GM10248 (cell line): ENCODE data around the gene B3GALT4.

Experiments used
- CTCF ChIA-PET: fragments of 300-600 bp; sonication (Branson Sonifier 250); formaldehyde crosslinking; extraction: SDS; loops from one replicate; lab custom pipeline; 2021; ENCODE audit warnings: antibody characterized with exemption; lab: Yijun Ruan, JAX
- POLR2A ChIA-PET: fragments of 350-650 bp; sonication (Branson Sonifier 250); formaldehyde crosslinking; extraction: SDS; loops from one replicate; lab custom pipeline; 2020; ENCODE audit warnings: antibody characterized with exemption; lab: Yijun Ruan, JAX
- DNase-seq: peaks from one replicate; pipeline ENCODE4 v3.0.0; 2012; ENCODE audit errors: extremely low spot score
- TF ChIP-seq, protein P1 (sequence below): IDR thresholded peaks from 2 replicates; pipeline ENCODE4 v1.5.1; 2012; ENCODE audit warnings: mild to moderate bottlenecking, low read depth; ENCODE audit errors: extremely low read depth, missing control alignments, control extremely low read depth

B3GALT4 gene

DNA sequence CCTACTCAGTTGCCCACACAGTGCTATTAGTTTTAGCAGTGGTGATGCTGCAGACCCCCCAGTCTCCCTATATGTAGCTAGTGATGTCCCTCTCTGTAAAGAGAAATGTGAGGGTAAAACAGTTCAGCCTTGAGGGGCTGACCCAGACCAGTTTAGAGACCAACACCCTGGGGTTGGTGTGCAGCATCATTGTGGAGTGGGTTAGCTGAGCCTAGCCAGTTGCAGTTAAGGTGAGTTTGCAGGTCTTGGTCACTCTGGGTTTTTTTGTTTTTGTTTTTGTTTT is 401 bp upstream of the B3GALT4 start:
- no peak for DNase-seq
- CTCF ChIA-PET, result interaction anchor here (0.8 to 4.4 kb wide), 12 partner anchors 8 to 150 kb away, joined by 3 to 37 read pairs (median 6); partner anchors contain the start of genes PFDN6, RGL2 and WDR46
- TF ChIP-seq, protein P1, sequence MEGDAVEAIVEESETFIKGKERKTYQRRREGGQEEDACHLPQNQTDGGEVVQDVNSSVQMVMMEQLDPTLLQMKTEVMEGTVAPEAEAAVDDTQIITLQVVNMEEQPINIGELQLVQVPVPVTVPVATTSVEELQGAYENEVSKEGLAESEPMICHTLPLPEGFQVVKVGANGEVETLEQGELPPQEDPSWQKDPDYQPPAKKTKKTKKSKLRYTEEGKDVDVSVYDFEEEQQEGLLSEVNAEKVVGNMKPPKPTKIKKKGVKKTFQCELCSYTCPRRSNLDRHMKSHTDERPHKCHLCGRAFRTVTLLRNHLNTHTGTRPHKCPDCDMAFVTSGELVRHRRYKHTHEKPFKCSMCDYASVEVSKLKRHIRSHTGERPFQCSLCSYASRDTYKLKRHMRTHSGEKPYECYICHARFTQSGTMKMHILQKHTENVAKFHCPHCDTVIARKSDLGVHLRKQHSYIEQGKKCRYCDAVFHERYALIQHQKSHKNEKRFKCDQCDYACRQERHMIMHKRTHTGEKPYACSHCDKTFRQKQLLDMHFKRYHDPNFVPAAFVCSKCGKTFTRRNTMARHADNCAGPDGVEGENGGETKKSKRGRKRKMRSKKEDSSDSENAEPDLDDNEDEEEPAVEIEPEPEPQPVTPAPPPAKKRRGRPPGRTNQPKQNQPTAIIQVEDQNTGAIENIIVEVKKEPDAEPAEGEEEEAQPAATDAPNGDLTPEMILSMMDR, result no peak
- POLR2A ChIA-PET, result interaction anchor here (1.2 to 2.2 kb wide), 6 partner anchors 13 to 431 kb away, joined by 3 to 12 read pairs (median 6); partner anchors contain the start of genes PFDN6, RGL2 and WDR46

GRCh38 chr6:33277663-33278391 is 904 bp downstream of the B3GALT4 start:
- POLR2A ChIA-PET, result interaction anchor here (0.5 to 2.2 kb wide), 10 partner anchors 12 to 432 kb away, joined by 3 to 12 read pairs (median 6); partner anchors contain the start of genes PFDN6, RGL2, WDR46 and ZBTB22
- CTCF ChIA-PET, result interaction anchor here (0.8 to 4.4 kb wide), 19 partner anchors 9 to 306 kb away, joined by 3 to 37 read pairs (median 4); partner anchors contain the start of genes PFDN6, RGL2 and WDR46
- peak; percentile 53 for DNase-seq
- TF ChIP-seq, protein P1, result no peak

- TF ChIP-seq, protein P1, result no peak
- DNase-seq, result no peak
- ChIA-PET POLR2A (interaction anchor here (0.5 to 2.2 kb wide), 4 partner anchors 21 to 306 kb away, joined by 3 to 9 read pairs (median 4); no protein-coding TSS in a partner anchor), CTCF (interaction anchor here (0.8 to 4.4 kb wide), 10 partner anchors 9 to 306 kb away, joined by 3 to 37 read pairs (median 6); partner anchors contain the start of genes PFDN6, RGL2 and WDR46)
Observed at GRCh38 chr6:33278392-33278741, 1.4 kb downstream of the B3GALT4 start.

DNA sequence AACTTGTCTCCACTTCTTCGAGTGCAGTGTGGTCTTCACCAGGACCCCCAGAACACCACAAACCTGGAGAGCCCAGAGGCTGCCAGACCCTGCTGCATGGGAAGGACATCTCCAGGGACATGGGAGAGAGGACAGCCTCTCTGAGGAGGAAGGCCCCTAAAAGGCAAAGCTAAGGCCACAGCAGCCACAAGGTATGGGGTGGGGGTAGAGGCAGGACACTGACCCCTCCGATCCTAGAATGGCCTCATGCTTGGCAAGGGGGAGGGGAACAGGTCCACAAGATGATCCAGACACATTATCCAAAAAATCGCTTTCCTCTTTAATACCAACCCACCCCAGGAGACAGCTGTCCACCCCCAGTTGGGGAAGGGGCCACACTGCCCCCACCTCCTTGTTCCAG is 1.9 kb downstream of the B3GALT4 start:
- CTCF ChIA-PET, result interaction anchor here (0.8 to 4.4 kb wide), 4 partner anchors 10 to 67 kb away, joined by 3 to 37 read pairs (median 9); partner anchors contain the start of genes PFDN6 and WDR46
- POLR2A ChIA-PET, result interaction anchor here (0.5 to 2.2 kb wide), 3 partner anchors 21 to 307 kb away, joined by 3 to 9 read pairs (median 4); no protein-coding TSS in a partner anchor
- no peak for DNase-seq
- TF ChIP-seq, protein P1, result no peak

GRCh38 chr6:33279257-33279695 is 2.4 kb downstream of the B3GALT4 start:
- CTCF ChIA-PET, result interaction anchor here (1.1 to 4.4 kb wide), 4 partner anchors 9 to 66 kb away, joined by 3 to 37 read pairs (median 9); partner anchors contain the start of genes PFDN6 and WDR46
- DNase-seq, result no peak
- TF ChIP-seq, protein P1, result no peak
- POLR2A ChIA-PET, result interaction anchor here (1.0 kb wide), 1 partner anchor 20 kb away, joined by 3 read pairs; no protein-coding TSS in a partner anchor

- ChIA-PET POLR2A (interaction anchor here (0.5 to 1.0 kb wide), 3 partner anchors 8 to 20 kb away, joined by 3 to 7 read pairs (median 3); partner anchors contain the start of genes PFDN6, RPS18, VPS52 and WDR46), CTCF (interaction anchor here (1.1 to 4.4 kb wide), 3 partner anchors 9 to 21 kb away, joined by 3 to 37 read pairs (median 6); partner anchors contain the start of genes PFDN6 and WDR46)
- no peak for DNase-seq
- TF ChIP-seq, protein P1, result peak; percentile 38
Observed at GRCh38 chr6:33279971-33280511, 3.1 kb downstream of the B3GALT4 start.
